H9 (cell line): ENCODE measurements around the gene C14orf132. TPM values are rescaled to one million over a fixed set of nuclear protein-coding genes. Genes with fewer than 3 reads are reported as not detected.

ENCODE experiments used
- DNase-seq: peaks from one replicate; pipeline ENCODE4 v3.0.0-alpha.2; 2017
- H2AFZ ChIP-seq: one replicate; pipeline ENCODE4 v1.6.1; 2013; ENCODE audit warnings: mild to moderate bottlenecking, low read length, control low read depth, moderate library complexity
- H2AK5ac ChIP-seq: 2 replicates; pipeline ENCODE4 v1.6.1; 2013; ENCODE audit warnings: low read length, control low read depth, mixed read lengths; ENCODE audit not compliant: insufficient read length
- H2BK120ac ChIP-seq: one replicate; pipeline ENCODE4 v1.6.1; 2013; ENCODE audit warnings: low read depth, mild to moderate bottlenecking, low read length, control low read depth, inconsistent platforms; ENCODE audit not compliant: poor library complexity, severe bottlenecking
- H2BK12ac ChIP-seq: 2 replicates; pipeline ENCODE4 v1.6.1; 2013; ENCODE audit warnings: low read length, control low read depth, mixed read lengths, low read depth; ENCODE audit not compliant: insufficient read length
- H2BK15ac ChIP-seq: 2 replicates; pipeline ENCODE4 v1.6.1; 2013; ENCODE audit warnings: low read depth, low read length, control low read depth
- H2BK20ac ChIP-seq: one replicate; pipeline ENCODE4 v1.6.1; 2013; ENCODE audit warnings: low read depth, mild to moderate bottlenecking, low read length, control low read depth, inconsistent platforms; ENCODE audit not compliant: poor library complexity, severe bottlenecking
- H2BK5ac ChIP-seq: 2 replicates; pipeline ENCODE4 v1.6.1; 2013; ENCODE audit warnings: low read length, control low read depth, mixed read lengths; ENCODE audit not compliant: insufficient read length
- H3K14ac ChIP-seq: 2 replicates; pipeline ENCODE4 v1.6.1; 2013; ENCODE audit warnings: low read length, control low read depth; ENCODE audit not compliant: insufficient read depth
- H3K18ac ChIP-seq: 2 replicates; pipeline ENCODE4 v1.6.1; 2013; ENCODE audit warnings: low read depth, mild to moderate bottlenecking, mixed read lengths, low read length, control low read depth; ENCODE audit not compliant: insufficient read length
- H3K23ac ChIP-seq: 2 replicates; pipeline ENCODE4 v1.6.1; 2013; ENCODE audit warnings: low read length, control low read depth, mixed read lengths, low read depth; ENCODE audit not compliant: insufficient read length
- H3K23me2 ChIP-seq: 2 replicates; pipeline ENCODE4 v1.6.1; 2013; ENCODE audit warnings: low read depth, mild to moderate bottlenecking, mixed read lengths, low read length, control low read depth; ENCODE audit not compliant: insufficient read length, poor library complexity, severe bottlenecking
- H3K27ac ChIP-seq: 2 replicates; pipeline ENCODE4 v1.5.1; 2013; ENCODE audit warnings: low read length, control low read depth, mixed read lengths, low read depth; ENCODE audit not compliant: insufficient read length
- H3K27me3 ChIP-seq: 2 replicates; pipeline ENCODE4 v1.6.1; 2013; ENCODE audit warnings: low read length, control low read depth, inconsistent platforms; ENCODE audit not compliant: insufficient read depth
- H3K4ac ChIP-seq: 2 replicates; pipeline ENCODE4 v1.6.1; 2013; ENCODE audit warnings: low read depth, mild to moderate bottlenecking, control low read depth, inconsistent platforms, low read length, moderate library complexity
- H3K4me1 ChIP-seq: 2 replicates; pipeline ENCODE4 v1.6.1; 2013; ENCODE audit warnings: low read length, control low read depth, inconsistent platforms; ENCODE audit not compliant: insufficient read depth
- H3K4me2 ChIP-seq: 2 replicates; pipeline ENCODE4 v1.6.1; 2013; ENCODE audit warnings: low read length, control low read depth, mixed read lengths; ENCODE audit not compliant: insufficient read length, insufficient read depth
- H3K56ac ChIP-seq: 2 replicates; pipeline ENCODE4 v1.6.1; 2013; ENCODE audit warnings: low read depth, mild to moderate bottlenecking, mixed read lengths, low read length, control low read depth; ENCODE audit not compliant: insufficient read length
- H3K79me1 ChIP-seq: 2 replicates; pipeline ENCODE4 v1.6.1; 2013; ENCODE audit warnings: low read depth, mild to moderate bottlenecking, moderate library complexity, low read length, control low read depth, inconsistent platforms; ENCODE audit not compliant: insufficient read depth, poor library complexity, severe bottlenecking
- H3K79me2 ChIP-seq: 2 replicates; pipeline ENCODE4 v1.6.1; 2013; ENCODE audit warnings: low read length, control low read depth, inconsistent platforms; ENCODE audit not compliant: insufficient read depth
- H3K9ac ChIP-seq: 2 replicates; pipeline ENCODE4 v1.6.1; 2013; ENCODE audit warnings: low read length, control low read depth, mixed read lengths; ENCODE audit not compliant: insufficient read length; ENCODE audit errors: extremely low read depth
- H3K9me3 ChIP-seq: one replicate; pipeline ENCODE4 v1.6.1; 2013; ENCODE audit warnings: low read depth, low read length, inconsistent platforms; ENCODE audit not compliant: control insufficient read depth
- H3T11ph ChIP-seq: one replicate; pipeline ENCODE4 v1.6.1; 2013; ENCODE audit warnings: mild to moderate bottlenecking, low read length, control low read depth, inconsistent platforms
- H4K20me1 ChIP-seq: one replicate; pipeline ENCODE4 v1.6.1; 2013; ENCODE audit not compliant: control insufficient read depth, insufficient read length, insufficient read depth
- H4K5ac ChIP-seq: 2 replicates; pipeline ENCODE4 v1.6.1; 2013; ENCODE audit warnings: low read depth, mild to moderate bottlenecking, mixed read lengths, low read length, control low read depth; ENCODE audit not compliant: insufficient read length
- H4K8ac ChIP-seq: replicated peaks from 2 replicates; pipeline ENCODE4 v1.6.1; 2013; ENCODE audit warnings: low read length, control low read depth, mixed read lengths, low read depth; ENCODE audit not compliant: insufficient read length
- H4K91ac ChIP-seq: 2 replicates; pipeline ENCODE4 v1.6.1; 2013; ENCODE audit warnings: low read depth, mild to moderate bottlenecking, moderate library complexity, mixed read lengths, low read length, control low read depth; ENCODE audit not compliant: insufficient read length
- H3K27ac Mint-ChIP-seq, 3 experiments: 2 replicates in 2 of 3; 3 replicates in 1 of 3; pipeline ENCODE4 v1.8.0; 2020 to 2021; ENCODE audit warnings: mixed read lengths in 3 of 3, mild to moderate bottlenecking in 1 of 3, moderate library complexity in 1 of 3
- H3K27me3 Mint-ChIP-seq: 2 replicates; pipeline ENCODE4 v1.8.0; 2021; ENCODE audit warnings: low read depth, mild to moderate bottlenecking, moderate library complexity, mixed read lengths
- H3K36me3 Mint-ChIP-seq, 3 experiments: 2 replicates in 2 of 3; 3 replicates in 1 of 3; pipeline ENCODE4 v1.8.0; 2020 to 2021; ENCODE audit warnings: low read depth in 3 of 3, mixed read lengths in 3 of 3; ENCODE audit not compliant: insufficient read depth in 1 of 3
- H3K4me1 Mint-ChIP-seq, 2 experiments: 2 replicates each; pipeline ENCODE4 v1.8.0; 2020; ENCODE audit warnings: mixed read lengths in 2 of 2
- H3K4me3 Mint-ChIP-seq, 2 experiments: 2 replicates in 1 of 2; 3 replicates in 1 of 2; pipeline ENCODE4 v1.8.0; 2020 to 2021; ENCODE audit warnings: mild to moderate bottlenecking in 2 of 2, mixed read lengths in 2 of 2, moderate library complexity in 1 of 2
- H3K9me3 Mint-ChIP-seq, 2 experiments: 2 replicates in 1 of 2; 3 replicates in 1 of 2; pipeline ENCODE4 v1.8.0; 2020; ENCODE audit warnings: mild to moderate bottlenecking in 2 of 2, mixed read lengths in 2 of 2, moderate library complexity in 1 of 2
- CTCF ChIP-seq: fragments of 200-600 bp; sonication (generic); conservative IDR thresholded peaks from 3 replicates; pipeline ENCODE4 v1.8.0; 2021; ENCODE audit warnings: antibody characterized with exemption, mild to moderate bottlenecking
- WGBS: extraction: QIAGEN DNeasy Blood & Tissue Kit; methylation state at CpG from one replicate; pipeline ENCODE4 v1.1.7; 2013; ENCODE audit warnings: missing lambda C conversion rate, low lambda C conversion rate, mixed read lengths; ENCODE audit not compliant: insufficient read length; ENCODE audit errors: extremely low coverage; 5-methylcytosine and 5-hydroxymethylcytosine counted together
- long read RNA-seq: library from polyadenylated mRNA; unstranded; transcript quantifications from one replicate; pipeline ENCODE4 v2.0.0, GENCODE V29; 2020
- total RNA-seq: library from RNA; stranded (reverse); gene quantifications from 2 replicates; pipeline ENCODE4 v1.2.1, GENCODE V29; 2021

C14orf132 gene
- 5.7 and 7.7 TPM in 2 replicates for total RNA-seq
- long read RNA-seq, full-length matches to known transcripts: 13 of 22 reads
- long read RNA-seq, partial matches to known transcripts: 0 of 22 reads
- long read RNA-seq, other reads (novel, unspliced or antisense): 9 of 22 reads

- Histone ChIP-seq H3K27me3 (peaks cover 13% of the 10 kb centered on the region), H2AFZ (no peak within 1 kb of the TSS), H3K4me1 (peaks cover 3% of the 10 kb centered on the region; the same call in 1 of the 2 replicates), H2BK12ac (no peak within 1 kb of the TSS), H2AK5ac (no peak within 1 kb of the TSS), H2BK120ac (no peak within 1 kb of the TSS), H2BK20ac (no peak within 1 kb of the TSS), H3K9me3 (no peaks in the 10 kb centered on the region), H3K79me1 (no peaks in the 10 kb centered on the region), H3K27ac (no peak within 1 kb of the TSS), H3K56ac (no peak within 1 kb of the TSS), H3K23ac (no peak within 1 kb of the TSS), H3K4ac (no peak within 1 kb of the TSS), H3K23me2 (peaks cover 9% of the 10 kb centered on the region), H3K4me2 (peak within 1 kb of the TSS; percentile 70), H3K9ac (peak within 1 kb of the TSS; percentile 51), H3K79me2 (peaks cover 2% of the 10 kb centered on the region; the same call in 1 of the 2 replicates), H4K8ac (no peak within 1 kb of the TSS), H2BK15ac (no peak within 1 kb of the TSS), H4K91ac (no peak within 1 kb of the TSS), H3K14ac (peak within 1 kb of the TSS; percentile 53), H4K20me1 (no peaks in the 10 kb centered on the region), H4K5ac (no peak within 1 kb of the TSS), H3K18ac (peak within 1 kb of the TSS; percentile 69), H3T11ph (no peak within 1 kb of the TSS), H2BK5ac (no peak within 1 kb of the TSS)
- Mint-ChIP-seq H3K4me3 (peak within 1 kb of the TSS; percentile 80 to 91), H3K9me3 (no peaks in the 10 kb centered on the region; a peak in 1 of 5 replicates), H3K27me3 (peaks cover 79% of the 10 kb centered on the region), H3K36me3 (no peaks in the 10 kb centered on the region; a peak in 3 of 7 replicates), H3K4me1 (peaks cover 15 to 25% of the 10 kb centered on the region in 2 experiments), H3K27ac (peak within 1 kb of the TSS in 1 of 3 experiments; percentile 68; a peak in 1 of 7 replicates)
- WGBS: no CpG with 5 or more reads among the region's 72 CpGs
- peak; percentile 70 for DNase-seq
- no peak for TF ChIP-seq CTCF
These were observed at the start of gene C14orf132 for GRCh38 chr14:96038920-96039632. Gene C14orf132 (plus strand): TSS chr14:96039362. CDS start chr14:96039501, 139 bp downstream.
